Aorta (tissue), 5 donors: Measurements from ENCODE around the gene PHF13. TPM values are rescaled to one million over a fixed set of nuclear protein-coding genes. Genes with fewer than 3 reads are reported as not detected.
"Not testable (repeated sequence)": the region's sequence is repeated elsewhere in the genome, so short reads cannot be mapped to it uniquely, and the experiment has no call there.

Experiments used
- ATAC-seq: fragments of 200-7000 bp; cut with Tn5 transposase; one replicate; pipeline ENCODE4 v1.9.1; 2022; ENCODE audit warnings: moderate library complexity; ENCODE audit not compliant: low FRiP score
- DNase-seq, 2 donors: peaks; one replicate each; pipeline ENCODE4 v3.0.0-alpha.2; 2020
- H3K27ac ChIP-seq, 2 donors: one replicate each; pipeline ENCODE4 v1.5.1; 2013; ENCODE audit warnings: low read length in 2 of 2, mild to moderate bottlenecking in 2 of 2, moderate library complexity in 2 of 2, control low read depth in 1 of 2, inconsistent platforms in 1 of 2, low read depth in 1 of 2
- H3K27me3 ChIP-seq, 2 donors: one replicate each; pipeline ENCODE4 v1.6.1; 2013; ENCODE audit warnings: control low read depth in 1 of 2, low read length in 1 of 2, mild to moderate bottlenecking in 1 of 2, moderate library complexity in 1 of 2; ENCODE audit not compliant: insufficient read depth in 2 of 2, control insufficient read depth in 1 of 2
- H3K36me3 ChIP-seq, 2 donors: one replicate each; pipeline ENCODE4 v1.6.1; 2013; ENCODE audit warnings: control low read depth in 1 of 2, low read length in 1 of 2, mild to moderate bottlenecking in 1 of 2; ENCODE audit not compliant: insufficient read depth in 2 of 2, control insufficient read depth in 1 of 2
- H3K4me1 ChIP-seq, 2 donors: one replicate each; pipeline ENCODE4 v1.6.1; 2013; ENCODE audit warnings: low read length in 2 of 2, control low read depth in 1 of 2, mild to moderate bottlenecking in 1 of 2, moderate library complexity in 1 of 2; ENCODE audit not compliant: insufficient read depth in 2 of 2, control insufficient read depth in 1 of 2
- H3K4me3 ChIP-seq, 2 donors: one replicate each; pipeline ENCODE4 v1.5.1; 2013; ENCODE audit warnings: low read length in 2 of 2, control low read depth in 1 of 2, mild to moderate bottlenecking in 1 of 2
- H3K9me3 ChIP-seq: one replicate; pipeline ENCODE4 v1.6.1; 2013; ENCODE audit warnings: mild to moderate bottlenecking, low read length; ENCODE audit not compliant: control insufficient read depth
- WGBS, 2 donors: extraction: QIAGEN DNeasy Blood & Tissue Kit; methylation state at CpG; one replicate each; pipeline ENCODE4 v1.1.7; 2013; 5-methylcytosine and 5-hydroxymethylcytosine counted together
- intact Hi-C, 2 donors: fragments of 100-400 bp; cut with DNase I; formaldehyde crosslinking; loops; one replicate each; pipeline versions ENCODE4 v1.14.2 to v1.15.0; 2022
- polyA plus RNA-seq, 2 donors: library from polyadenylated mRNA; stranded (reverse); fragments of 200-250 nt; gene quantifications; one replicate each; pipeline ENCODE4 v1.2.3, GENCODE V29; 2013
- total RNA-seq, 2 donors: library from RNA; stranded (reverse); fragmentation: NEBNext Ultra II Directional; extraction: Animal tissue kit (Norgen Biotek cat#: 25700); gene quantifications; one replicate each; pipeline ENCODE4 v1.2.1, GENCODE V29; 2021
- donor health status: healthy with polysubstance abuse.
- donor health status: Bipolar disorder and iron deficiency.
- donor health status: DM: no; HTN: no; CAD: no.
- donor health status: DM: no; HTN: no; CAD: no.
- donor health status: DM: yes; HTN: yes; CAD: no.

PHF13 gene
- total and polyA plus RNA-seq, 4 donors, result 3.6 to 19.3 (median 14.9) TPM

- 81 to 84% methylated on average over 7 of the region's 7 CpGs for WGBS, 2 donors
- H3K27ac ChIP-seq, result no peak overlapping the region
- no peak overlapping the region for H3K4me3 ChIP-seq
- no peaks in the 10 kb centered on the region for H3K9me3 ChIP-seq
- ATAC-seq, result no peak
- no peaks in the 10 kb centered on the region for H3K27me3 ChIP-seq
- intact Hi-C loops, result no loop called here
- no peaks in the 10 kb centered on the region for H3K4me1 ChIP-seq
- H3K36me3 ChIP-seq, result no peaks in the 10 kb centered on the region
- DNase-seq, result no peak
These were observed 47.0 kb downstream of the PHF13 start for GRCh38 chr1:6660415-6661049.

DNA sequence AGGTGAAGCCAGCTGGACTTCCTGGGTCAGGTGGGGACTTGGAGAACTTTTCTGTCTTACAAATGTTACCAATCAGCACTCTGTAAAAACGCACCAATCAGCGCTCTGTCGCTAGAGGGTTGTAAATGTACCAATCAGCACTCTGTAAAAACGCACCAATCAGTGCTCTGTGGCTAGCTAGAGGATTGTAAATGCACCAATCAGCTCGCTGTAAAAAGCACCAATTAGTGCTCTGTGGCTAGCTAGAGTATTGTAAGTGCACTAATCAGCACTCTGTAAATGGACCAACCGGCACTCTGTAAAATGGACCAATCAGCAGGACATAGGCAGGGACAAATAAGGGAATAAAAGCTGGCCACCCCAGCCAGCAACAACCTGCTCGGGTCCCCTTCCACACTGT is 48.9 kb downstream of the PHF13 start:
- 97 to 98% methylated on average over 7 of the region's 7 CpGs for WGBS, 2 donors
- H3K27ac ChIP-seq, DNase-seq, H3K4me3 ChIP-seq, H3K4me1 ChIP-seq, H3K27me3 ChIP-seq, H3K36me3 ChIP-seq, intact Hi-C loops, ATAC-seq, H3K9me3 ChIP-seq: not testable (repeated sequence)

DNA sequence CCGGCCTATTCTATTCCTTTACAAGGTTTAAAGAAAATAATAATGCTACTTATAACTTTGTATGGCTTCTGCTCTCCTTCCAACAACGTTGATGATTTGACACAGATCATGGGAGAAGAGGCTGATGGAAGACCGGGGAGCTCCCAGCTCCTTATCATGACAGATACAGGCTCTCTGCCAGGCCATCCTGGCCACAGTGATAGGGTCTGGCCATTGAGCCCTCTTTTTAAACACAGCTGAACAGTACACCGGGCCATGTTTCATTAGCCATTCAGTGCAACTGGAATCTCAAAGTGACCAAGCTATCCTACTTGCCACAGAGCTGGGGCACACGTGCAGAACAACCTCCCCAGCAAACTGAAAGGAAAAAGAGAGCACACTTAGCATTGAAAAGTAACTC is 53.2 kb downstream of the PHF13 start:
- intact Hi-C loops, result no loop called here
- H3K27me3 ChIP-seq, result no peaks in the 10 kb centered on the region
- no peak for DNase-seq
- 93 to 96% methylated on average over 5 of the region's 5 CpGs for WGBS, 2 donors
- peaks cover 0 to 7% of the 10 kb centered on the region in 2 donors for H3K36me3 ChIP-seq
- no peaks in the 10 kb centered on the region for H3K4me1 ChIP-seq
- no peak overlapping the region for H3K27ac ChIP-seq
- no peak overlapping the region for H3K4me3 ChIP-seq
- no peak for ATAC-seq
- H3K9me3 ChIP-seq, result no peaks in the 10 kb centered on the region

DNA sequence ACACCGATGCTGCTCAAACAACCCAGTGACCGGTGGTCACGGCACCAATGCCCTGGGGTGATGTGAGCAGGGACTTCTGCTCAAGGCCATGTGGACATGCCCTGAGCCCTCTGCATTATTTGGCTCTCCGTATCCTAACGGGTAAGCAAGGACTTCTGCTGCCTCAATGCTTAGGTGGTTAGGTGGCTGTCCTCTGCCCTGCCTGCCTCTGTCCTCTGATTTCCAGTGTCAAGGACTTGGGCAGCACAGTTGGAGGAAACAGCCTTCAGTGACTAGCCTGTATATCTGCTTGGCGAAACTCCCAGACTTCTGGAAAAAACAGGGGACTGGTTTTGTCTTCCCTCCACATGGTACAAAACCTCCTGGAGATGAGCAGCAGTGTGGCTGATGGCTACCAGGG is 53.6 kb downstream of the PHF13 start:
- intact Hi-C loops, result no loop called here
- no peaks in the 10 kb centered on the region for H3K4me1 ChIP-seq
- no peak overlapping the region for H3K27ac ChIP-seq
- ATAC-seq, result no peak
- no peaks in the 10 kb centered on the region for H3K27me3 ChIP-seq
- 93 to 95% methylated on average over 6 of the region's 6 CpGs for WGBS, 2 donors
- H3K36me3 ChIP-seq, result peaks cover 0 to 7% of the 10 kb centered on the region in 2 donors
- no peak for DNase-seq
- H3K4me3 ChIP-seq, result no peak overlapping the region
- H3K9me3 ChIP-seq, result no peaks in the 10 kb centered on the region

DNA sequence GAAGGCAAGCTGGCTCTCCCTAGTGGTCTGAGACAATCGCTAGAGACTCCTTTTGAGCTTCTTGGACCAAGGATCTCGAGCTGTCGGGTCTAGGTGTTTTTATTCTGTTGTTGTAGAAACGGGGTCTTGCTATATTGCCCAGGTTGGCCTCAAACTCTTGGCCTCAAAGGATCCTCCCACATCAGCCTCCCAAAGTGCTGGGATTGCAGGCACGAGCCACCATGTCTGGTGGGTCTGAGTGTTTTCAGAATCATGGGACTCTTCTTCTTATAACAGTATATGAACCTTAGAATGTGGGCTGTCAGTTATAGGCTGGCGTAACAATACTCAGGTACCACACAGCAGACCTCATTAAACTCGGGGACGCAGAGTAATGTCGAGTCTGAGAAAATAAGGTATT is 55.0 kb downstream of the PHF13 start:
- Histone ChIP-seq H3K4me3 (no peak overlapping the region), H3K27me3 (no peaks in the 10 kb centered on the region), H3K9me3 (no peaks in the 10 kb centered on the region), H3K4me1 (no peaks in the 10 kb centered on the region), H3K36me3 (peaks cover 0 to 9% of the 10 kb centered on the region in 2 donors), H3K27ac (no peak overlapping the region)
- ATAC-seq (no peak), DNase-seq (no peak)
- 98 to 99% methylated on average over 9 of the region's 9 CpGs for WGBS, 2 donors
- intact Hi-C loops, result no loop called here

GRCh38 chr1:6672558-6672957 is 59.0 kb downstream of the PHF13 start:
- Histone ChIP-seq H3K9me3 (no peaks in the 10 kb centered on the region), H3K4me3 (no peak overlapping the region), H3K27me3 (no peaks in the 10 kb centered on the region), H3K27ac (no peak overlapping the region), H3K4me1 (no peaks in the 10 kb centered on the region), H3K36me3 (peaks cover 0 to 7% of the 10 kb centered on the region in 2 donors)
- no peak for DNase-seq
- 65 to 75% methylated on average over 2 of the region's 2 CpGs for WGBS, 2 donors
- intact Hi-C loops, result no loop called here
- no peak for ATAC-seq

Other genes with a start within 250 kb of the PHF13 start
- 10 to 100 TPM; 12.5 to 20.9 TPM for gene ACOT7, start 220.0 kb upstream of the PHF13 start, total RNA-seq
- 10 to 100 TPM; 14.4 to 22.6 TPM for gene ACOT7, start 220.0 kb upstream of the PHF13 start, polyA plus RNA-seq
- under 1 TPM in 1 of 2 donors, not detected in 1; 0.49 TPM for gene HES2, start 193.8 kb upstream of the PHF13 start, total RNA-seq
- 1 to 10 TPM in 1 of 2 donors, not detected in 1; 1.4 TPM for gene HES2, start 193.8 kb upstream of the PHF13 start, polyA plus RNA-seq
- gene ESPN, start 189.0 kb upstream of the PHF13 start, total RNA-seq, result under 1 TPM; 0.29 to 0.84 TPM
- 10 to 100 TPM in 1 of 2 donors, under 1 TPM in 1; 0.54 to 28.7 TPM for gene ESPN, start 189.0 kb upstream of the PHF13 start, polyA plus RNA-seq
- 10 to 100 TPM in 1 of 2 donors, 1 to 10 TPM in 1; 6.5 to 34.6 TPM for gene TNFRSF25, start 147.6 kb upstream of the PHF13 start, total RNA-seq
- gene TNFRSF25, start 147.6 kb upstream of the PHF13 start, polyA plus RNA-seq, result 10 to 100 TPM in 1 of 2 donors, 1 to 10 TPM in 1; 9.6 to 22.9 TPM
- 10 to 100 TPM in 1 of 2 donors, 1 to 10 TPM in 1; 6.6 to 39.3 TPM for gene PLEKHG5, start 122.1 kb upstream of the PHF13 start, total RNA-seq
- 1 to 10 TPM; 2.6 to 8.0 TPM for gene PLEKHG5, start 122.1 kb upstream of the PHF13 start, polyA plus RNA-seq
- 10 to 100 TPM; 25.9 to 27.0 TPM for gene NOL9, start 59.2 kb upstream of the PHF13 start, total RNA-seq
- 1 to 10 TPM; 1.9 to 6.5 TPM for gene NOL9, start 59.2 kb upstream of the PHF13 start, polyA plus RNA-seq
- gene TAS1R1, start 58.4 kb upstream of the PHF13 start, total RNA-seq, result not detected
- gene TAS1R1, start 58.4 kb upstream of the PHF13 start, polyA plus RNA-seq, result 1 to 10 TPM in 1 of 2 donors, not detected in 1; 1.3 TPM
- gene ZBTB48, start 33.7 kb upstream of the PHF13 start, total RNA-seq, result 10 to 100 TPM; 20.6 to 29.9 TPM
- 100 to 1,000 TPM in 1 of 2 donors, 10 to 100 TPM in 1; 25.2 to 204 TPM for gene ZBTB48, start 33.7 kb upstream of the PHF13 start, polyA plus RNA-seq
- 10 to 100 TPM; 37.5 to 38.3 TPM for gene KLHL21, start 10.9 kb upstream of the PHF13 start, total RNA-seq
- gene KLHL21, start 10.9 kb upstream of the PHF13 start, polyA plus RNA-seq, result 10 to 100 TPM; 10.8 to 38.0 TPM
- 10 to 100 TPM; 11.0 to 21.2 TPM for gene THAP3, start 11.1 kb downstream of the PHF13 start, total RNA-seq
- 10 to 100 TPM; 20.8 to 44.1 TPM for gene THAP3, start 11.1 kb downstream of the PHF13 start, polyA plus RNA-seq
- 10 to 100 TPM; 30.0 to 31.5 TPM for gene DNAJC11, start 88.1 kb downstream of the PHF13 start, total RNA-seq
- 10 to 100 TPM; 15.5 to 24.3 TPM for gene DNAJC11, start 88.1 kb downstream of the PHF13 start, polyA plus RNA-seq
- gene CAMTA1, start 171.7 kb downstream of the PHF13 start, total RNA-seq, result 100 to 1,000 TPM in 1 of 2 donors, 10 to 100 TPM in 1; 78.7 to 105 TPM
- 100 to 1,000 TPM; 241 to 438 TPM for gene CAMTA1, start 171.7 kb downstream of the PHF13 start, polyA plus RNA-seq